Testis (tissue), 3 donors: ENCODE data around the gene UBXN10. TPM values are rescaled to one million over a fixed set of nuclear protein-coding genes. Genes with fewer than 3 reads are reported as not detected.
A peak's percentile ranks its signal among the peaks of the same experiment; 100 is the strongest.
"Not testable (repeated sequence)": the region's sequence is repeated elsewhere in the genome, so short reads cannot be mapped to it uniquely, and the experiment has no call there.

Source experiments
- DNase-seq: peaks from one replicate; pipeline ENCODE4 v3.0.0-alpha.2; 2019
- H3K27ac ChIP-seq, 2 donors: fragments of 200-600 bp; sonication (generic); one replicate each; pipeline ENCODE4 v1.5.1; 2019
- H3K27me3 ChIP-seq: fragments of 200-600 bp; sonication (generic); one replicate; pipeline ENCODE4 v1.5.1; 2019
- H3K36me3 ChIP-seq: fragments of 200-600 bp; sonication (generic); one replicate; pipeline ENCODE4 v1.5.1; 2017; ENCODE audit warnings: low read depth; ENCODE audit errors: missing control alignments
- H3K4me1 ChIP-seq: fragments of 200-600 bp; sonication (generic); one replicate; pipeline ENCODE4 v1.5.1; 2019
- H3K4me3 ChIP-seq, 2 donors: fragments of 200-600 bp; sonication (generic); one replicate each; pipeline ENCODE4 v1.5.1; 2017 to 2019
- H3K9me3 ChIP-seq: fragments of 200-600 bp; sonication (generic); one replicate; pipeline ENCODE4 v1.5.1; 2017
- POLR2A ChIP-seq: fragments of 450-650 bp; IDR thresholded peaks from one replicate; pipeline ENCODE4 v1.6.1; 2017; ENCODE audit warnings: antibody characterized with exemption, mild to moderate bottlenecking, moderate library complexity
- WGBS, 2 donors: methylation state at CpG; one replicate each; pipeline ENCODE4 v1.1.5; 2018; 5-methylcytosine and 5-hydroxymethylcytosine counted together
- intact Hi-C: fragments of 100-400 bp; cut with DNase I; formaldehyde crosslinking; loops from one replicate; pipeline ENCODE4 v1.15.1; 2023; ENCODE audit warnings: low total_unique reads
- polyA plus RNA-seq: library from polyadenylated mRNA; stranded (reverse); fragments of 350-450 nt; fragmentation: Illumina TruSeq; extraction: RNeasy Lipid Tissue Mini Kit (QIAGEN cat#74804); gene quantifications from one replicate; pipeline ENCODE4 v1.2.3, GENCODE V29; 2014; ENCODE audit warnings: low read depth, low replicate concordance; ENCODE audit not compliant: insufficient read depth
- total RNA-seq, 2 donors: library from RNA; depleted of rRNA; stranded (reverse); fragments of >200 nt; gene quantifications; one replicate each; pipeline ENCODE4 v1.2.3, GENCODE V29; 2016
- TF ChIP-seq, protein P1 (sequence below), 3 experiments: fragments of 450-650 bp in 2 of 3; fragments of 200-600 bp in 1 of 3; sonication (generic) in 1 of 3; IDR thresholded peaks; one replicate each; pipeline ENCODE4 v1.5.1; 2016 to 2019; ENCODE audit warnings: antibody characterized with exemption in 3 of 3, mild to moderate bottlenecking in 2 of 3, moderate library complexity in 1 of 3

The UBXN10 gene
- total and polyA plus RNA-seq, 3 donors from 2014 or later = 18.2 to 43.7 (median 23.7) TPM

DNA sequence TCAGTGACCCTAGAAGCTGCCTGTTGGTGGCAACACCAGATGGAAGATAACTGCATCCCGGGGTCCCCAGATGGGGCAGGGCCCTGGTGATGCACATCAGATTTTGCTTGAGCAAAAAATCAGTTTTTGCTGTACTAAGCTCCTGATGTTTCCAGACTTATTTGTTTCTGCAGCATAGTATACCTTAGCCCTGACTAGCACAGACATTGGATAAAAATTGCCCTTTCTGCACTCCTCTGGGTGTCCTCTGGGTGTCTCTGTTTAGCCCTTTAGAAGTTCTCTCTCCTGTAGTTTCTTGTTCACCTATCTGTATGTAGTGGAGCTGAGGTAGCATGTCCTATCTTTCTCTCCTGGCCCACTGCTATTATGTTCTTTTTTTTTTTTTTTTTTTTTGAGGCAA is 30.7 kb downstream of the UBXN10 start:
- H3K4me1 ChIP-seq = peaks cover 20% of the 10 kb centered on the region
- H3K9me3 ChIP-seq = no peaks in the 10 kb centered on the region
- H3K36me3 ChIP-seq = no peaks in the 10 kb centered on the region
- H3K27ac ChIP-seq = no peak overlapping the region
- no peak for DNase-seq
- TF ChIP-seq, protein P1, sequence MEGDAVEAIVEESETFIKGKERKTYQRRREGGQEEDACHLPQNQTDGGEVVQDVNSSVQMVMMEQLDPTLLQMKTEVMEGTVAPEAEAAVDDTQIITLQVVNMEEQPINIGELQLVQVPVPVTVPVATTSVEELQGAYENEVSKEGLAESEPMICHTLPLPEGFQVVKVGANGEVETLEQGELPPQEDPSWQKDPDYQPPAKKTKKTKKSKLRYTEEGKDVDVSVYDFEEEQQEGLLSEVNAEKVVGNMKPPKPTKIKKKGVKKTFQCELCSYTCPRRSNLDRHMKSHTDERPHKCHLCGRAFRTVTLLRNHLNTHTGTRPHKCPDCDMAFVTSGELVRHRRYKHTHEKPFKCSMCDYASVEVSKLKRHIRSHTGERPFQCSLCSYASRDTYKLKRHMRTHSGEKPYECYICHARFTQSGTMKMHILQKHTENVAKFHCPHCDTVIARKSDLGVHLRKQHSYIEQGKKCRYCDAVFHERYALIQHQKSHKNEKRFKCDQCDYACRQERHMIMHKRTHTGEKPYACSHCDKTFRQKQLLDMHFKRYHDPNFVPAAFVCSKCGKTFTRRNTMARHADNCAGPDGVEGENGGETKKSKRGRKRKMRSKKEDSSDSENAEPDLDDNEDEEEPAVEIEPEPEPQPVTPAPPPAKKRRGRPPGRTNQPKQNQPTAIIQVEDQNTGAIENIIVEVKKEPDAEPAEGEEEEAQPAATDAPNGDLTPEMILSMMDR (IDR thresholded peaks at IDR 0.05) = peak in 1 of 3 experiments; percentile 12
- no peak for TF ChIP-seq POLR2A
- H3K27me3 ChIP-seq = no peaks in the 10 kb centered on the region
- intact Hi-C loops = no loop called here
- no peak overlapping the region for H3K4me3 ChIP-seq
- WGBS, 2 donors = 87 to 89% methylated on average over 1 of the region's 1 CpG

- peaks cover 10% of the 10 kb centered on the region for H3K4me1 ChIP-seq
- peak overlapping the region in 1 of 2 donors; percentile 62 for H3K27ac ChIP-seq
- DNase-seq, H3K4me3 ChIP-seq, H3K9me3 ChIP-seq, intact Hi-C loops, H3K36me3 ChIP-seq, H3K27me3 ChIP-seq: not testable (repeated sequence)
- WGBS, 2 donors = 88 to 90% methylated on average over 6 of the region's 6 CpGs
These were observed 33.2 kb downstream of the UBXN10 start for GRCh38 chr1:20219053-20219452.

DNA sequence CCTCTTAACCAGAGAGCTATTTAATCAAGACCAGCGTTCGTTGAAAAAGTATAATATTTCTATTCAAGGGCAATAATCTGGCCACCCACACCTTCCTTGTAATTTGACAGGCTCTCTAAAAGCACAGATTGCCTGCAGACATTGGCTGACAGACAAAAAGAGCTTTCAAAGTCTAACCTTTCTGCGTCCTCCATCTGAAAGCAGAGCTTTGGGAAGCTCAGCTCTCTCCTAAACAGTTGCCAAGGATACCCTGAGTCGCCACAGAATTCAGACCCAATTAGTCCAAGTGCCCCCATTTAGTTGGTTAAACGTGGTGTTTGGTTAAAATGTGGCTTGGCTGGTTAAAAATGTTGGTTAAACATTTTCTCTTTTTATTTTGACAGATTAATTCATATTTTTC is 34.1 kb downstream of the UBXN10 start:
- Histone ChIP-seq H3K27me3 (no peaks in the 10 kb centered on the region), H3K36me3 (no peaks in the 10 kb centered on the region), H3K4me3 (no peak overlapping the region), H3K4me1 (peaks cover 10% of the 10 kb centered on the region), H3K27ac (peak overlapping the region; percentile 7 to 62), H3K9me3 (no peaks in the 10 kb centered on the region)
- intact Hi-C loops = no loop called here
- 39 to 43% methylated on average over 5 of the region's 5 CpGs for WGBS, 2 donors
- DNase-seq = peak; percentile 29
- TF ChIP-seq, protein P1 (IDR thresholded peaks at IDR 0.05) = no peak
- TF ChIP-seq POLR2A = no peak

DNA sequence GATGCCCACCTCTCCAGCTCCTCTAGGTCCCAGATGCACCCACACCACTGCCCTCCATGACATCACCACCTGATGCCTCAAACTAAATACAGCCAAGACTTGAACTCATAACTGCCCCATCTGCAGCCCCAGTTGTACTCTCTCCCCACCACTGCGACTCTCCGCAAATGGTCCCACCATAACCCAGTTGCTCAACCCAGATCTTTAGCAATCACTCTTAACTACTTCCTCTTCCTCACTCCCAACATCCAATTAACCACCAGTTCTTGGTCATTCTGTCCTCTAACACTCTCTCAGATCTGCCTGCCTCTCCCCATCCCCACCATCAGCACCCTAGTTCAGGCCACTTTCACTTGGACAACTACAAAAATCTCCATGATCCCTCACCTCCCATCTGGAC is 37.2 kb downstream of the UBXN10 start:
- Histone ChIP-seq H3K4me3 (no peak overlapping the region), H3K4me1 (peaks cover 10% of the 10 kb centered on the region), H3K27ac (no peak overlapping the region), H3K27me3 (no peaks in the 10 kb centered on the region), H3K36me3 (no peaks in the 10 kb centered on the region), H3K9me3 (no peaks in the 10 kb centered on the region)
- intact Hi-C loops = no loop called here
- TF ChIP-seq POLR2A = no peak
- TF ChIP-seq, protein P1 (IDR thresholded peaks at IDR 0.05) = no peak
- 89 to 98% methylated on average over 2 of the region's 2 CpGs for WGBS, 2 donors
- DNase-seq = no peak

GRCh38 chr1:20223551-20224419 is 37.9 kb downstream of the UBXN10 start:
- TF ChIP-seq POLR2A = no peak
- TF ChIP-seq, protein P1 (IDR thresholded peaks at IDR 0.05) = no peak
- Histone ChIP-seq H3K27me3 (no peaks in the 10 kb centered on the region), H3K9me3 (no peaks in the 10 kb centered on the region), H3K4me1 (peaks cover 10% of the 10 kb centered on the region), H3K27ac (no peak overlapping the region), H3K36me3 (no peaks in the 10 kb centered on the region), H3K4me3 (no peak overlapping the region)
- intact Hi-C loops = no loop called here
- 39 to 58% methylated on average over 18 of the region's 18 CpGs for WGBS, 2 donors
- peak; percentile 64 for DNase-seq
